Fibroblast of villous mesenchyme (primary cell): ENCODE measurements around the gene SLC16A13. TPM values are rescaled to one million over a fixed set of nuclear protein-coding genes. Genes with fewer than 3 reads are reported as not detected.

Experiments used
- DNase-seq: peaks from one replicate; pipeline ENCODE4 v3.0.0-alpha.2; 2010; ENCODE audit warnings: low read depth
- H3K4me3 ChIP-seq: 2 replicates; pipeline ENCODE4 v1.5.1; 2011; ENCODE audit warnings: low read depth, mild to moderate bottlenecking, low read length
- total RNA-seq: library from RNA; depleted of rRNA; stranded (reverse); fragments of >200 nt; gene quantifications from 2 replicates; pipeline ENCODE4 v1.2.3, GENCODE V29; 2012
- TF ChIP-seq, protein P1 (sequence below): IDR thresholded peaks from 2 replicates; pipeline ENCODE4 v1.5.1; 2012; ENCODE audit warnings: low read depth, mild to moderate bottlenecking, low read length; ENCODE audit not compliant: insufficient read depth

Gene SLC16A13
- total RNA-seq, 1 donor = 1.3 TPM

DNA sequence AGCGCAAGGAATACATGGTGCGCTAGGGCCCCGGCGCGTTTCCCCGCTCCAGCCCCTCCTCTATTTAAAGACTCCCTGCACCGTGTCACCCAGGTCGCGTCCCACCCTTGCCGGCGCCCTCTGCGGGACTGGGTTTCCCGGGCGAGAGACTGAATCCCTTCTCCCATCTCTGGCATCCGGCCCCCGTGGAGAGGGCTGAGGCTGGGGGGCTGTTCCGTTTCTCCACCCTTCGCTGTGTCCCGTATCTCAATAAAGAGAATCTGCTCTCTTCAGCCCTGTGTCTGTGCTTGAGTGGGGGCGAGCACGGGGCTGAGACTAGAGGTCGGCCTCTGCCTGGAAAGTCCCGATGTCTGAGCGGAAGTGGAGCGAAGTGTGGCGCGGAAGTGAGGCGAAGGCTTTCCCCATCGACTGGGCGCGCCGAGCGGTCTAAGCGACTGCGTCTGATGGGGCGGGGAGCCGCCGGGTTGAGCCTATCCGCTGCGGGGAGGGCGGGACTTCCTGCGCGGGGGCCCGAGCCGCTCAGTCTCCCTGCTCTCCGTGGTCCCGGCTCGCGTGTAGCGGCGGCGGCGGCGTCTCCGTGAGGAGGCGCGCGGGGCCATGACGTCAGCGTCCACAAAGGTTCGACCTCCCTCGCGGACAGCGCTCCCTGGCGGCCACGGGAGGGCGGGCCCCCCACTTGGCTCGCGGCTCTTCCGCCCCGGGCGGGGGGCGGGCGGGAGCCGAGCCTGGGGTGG lies 21.4 kb upstream of the SLC16A13 start:
- peak; percentile 98 for DNase-seq
- peak overlapping the region; percentile 98 for H3K4me3 ChIP-seq
- TF ChIP-seq, protein P1, sequence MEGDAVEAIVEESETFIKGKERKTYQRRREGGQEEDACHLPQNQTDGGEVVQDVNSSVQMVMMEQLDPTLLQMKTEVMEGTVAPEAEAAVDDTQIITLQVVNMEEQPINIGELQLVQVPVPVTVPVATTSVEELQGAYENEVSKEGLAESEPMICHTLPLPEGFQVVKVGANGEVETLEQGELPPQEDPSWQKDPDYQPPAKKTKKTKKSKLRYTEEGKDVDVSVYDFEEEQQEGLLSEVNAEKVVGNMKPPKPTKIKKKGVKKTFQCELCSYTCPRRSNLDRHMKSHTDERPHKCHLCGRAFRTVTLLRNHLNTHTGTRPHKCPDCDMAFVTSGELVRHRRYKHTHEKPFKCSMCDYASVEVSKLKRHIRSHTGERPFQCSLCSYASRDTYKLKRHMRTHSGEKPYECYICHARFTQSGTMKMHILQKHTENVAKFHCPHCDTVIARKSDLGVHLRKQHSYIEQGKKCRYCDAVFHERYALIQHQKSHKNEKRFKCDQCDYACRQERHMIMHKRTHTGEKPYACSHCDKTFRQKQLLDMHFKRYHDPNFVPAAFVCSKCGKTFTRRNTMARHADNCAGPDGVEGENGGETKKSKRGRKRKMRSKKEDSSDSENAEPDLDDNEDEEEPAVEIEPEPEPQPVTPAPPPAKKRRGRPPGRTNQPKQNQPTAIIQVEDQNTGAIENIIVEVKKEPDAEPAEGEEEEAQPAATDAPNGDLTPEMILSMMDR = peak; percentile 59

DNA sequence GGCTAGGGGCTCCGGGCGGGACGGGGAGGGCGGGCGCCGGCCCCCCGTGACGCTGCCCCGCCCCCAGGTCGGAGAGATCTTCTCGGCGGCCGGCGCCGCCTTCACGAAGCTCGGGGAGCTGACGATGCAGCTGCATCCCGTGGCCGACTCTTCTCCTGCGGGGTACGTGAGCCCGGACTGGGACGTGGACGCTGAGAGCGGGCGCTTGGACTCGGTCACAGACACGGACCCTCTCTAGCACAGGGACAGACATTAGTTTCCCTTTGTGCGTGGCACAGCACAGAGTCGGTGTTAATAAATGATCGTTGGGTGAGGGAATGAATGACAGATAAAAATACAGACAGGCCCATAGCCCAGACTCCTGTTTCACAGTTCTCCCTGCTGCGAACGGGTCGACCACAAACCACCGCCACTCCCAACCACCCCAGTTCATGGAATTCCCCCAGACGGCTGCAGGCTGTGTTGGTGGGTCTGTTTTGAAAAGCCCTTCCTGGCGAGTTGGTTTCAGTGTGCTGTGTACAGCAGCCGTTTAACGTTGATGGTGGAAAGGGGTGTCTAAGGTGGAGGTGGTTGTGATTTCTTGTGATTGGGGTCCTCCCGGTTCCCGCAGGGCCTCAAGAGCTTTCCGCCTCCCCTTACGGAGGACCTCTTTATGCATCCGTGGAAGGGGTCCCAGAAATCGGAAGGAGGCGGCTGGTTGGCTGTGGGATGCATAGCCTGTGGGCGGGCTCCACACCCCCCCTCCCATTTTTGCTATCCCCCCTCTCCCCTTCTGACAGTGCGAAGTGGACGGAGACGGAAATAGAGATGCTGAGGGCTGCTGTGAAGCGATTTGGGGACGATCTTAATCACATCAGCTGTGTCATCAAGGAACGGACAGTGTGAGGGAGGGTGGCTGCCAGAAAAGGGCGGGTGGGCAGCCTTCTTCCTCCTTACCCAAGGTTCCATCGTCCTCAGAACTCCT lies 20.5 kb upstream of the SLC16A13 start:
- TF ChIP-seq, protein P1 = no peak
- peak overlapping the region; percentile 98 for H3K4me3 ChIP-seq
- DNase-seq = peak; percentile 70

DNA sequence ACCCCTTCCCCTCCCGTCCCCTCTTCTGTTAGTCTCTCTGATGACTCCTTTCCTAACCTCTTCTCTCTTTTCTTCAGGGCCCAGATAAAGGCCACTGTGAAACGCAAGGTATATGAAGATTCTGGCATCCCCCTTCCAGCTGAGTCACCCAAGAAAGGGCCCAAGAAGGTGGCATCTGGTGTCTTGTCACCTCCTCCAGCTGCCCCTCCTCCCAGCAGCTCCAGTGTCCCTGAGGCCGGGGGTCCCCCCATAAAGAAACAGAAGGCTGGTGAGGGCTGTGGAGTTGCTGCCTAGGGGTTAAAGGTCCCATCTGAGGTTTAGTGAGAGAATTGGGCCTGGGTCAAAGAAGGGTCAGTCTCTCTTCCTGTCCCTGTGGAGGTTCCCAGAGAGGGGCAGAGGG lies 19.4 kb upstream of the SLC16A13 start:
- TF ChIP-seq, protein P1 = no peak
- no peak overlapping the region for H3K4me3 ChIP-seq

DNA sequence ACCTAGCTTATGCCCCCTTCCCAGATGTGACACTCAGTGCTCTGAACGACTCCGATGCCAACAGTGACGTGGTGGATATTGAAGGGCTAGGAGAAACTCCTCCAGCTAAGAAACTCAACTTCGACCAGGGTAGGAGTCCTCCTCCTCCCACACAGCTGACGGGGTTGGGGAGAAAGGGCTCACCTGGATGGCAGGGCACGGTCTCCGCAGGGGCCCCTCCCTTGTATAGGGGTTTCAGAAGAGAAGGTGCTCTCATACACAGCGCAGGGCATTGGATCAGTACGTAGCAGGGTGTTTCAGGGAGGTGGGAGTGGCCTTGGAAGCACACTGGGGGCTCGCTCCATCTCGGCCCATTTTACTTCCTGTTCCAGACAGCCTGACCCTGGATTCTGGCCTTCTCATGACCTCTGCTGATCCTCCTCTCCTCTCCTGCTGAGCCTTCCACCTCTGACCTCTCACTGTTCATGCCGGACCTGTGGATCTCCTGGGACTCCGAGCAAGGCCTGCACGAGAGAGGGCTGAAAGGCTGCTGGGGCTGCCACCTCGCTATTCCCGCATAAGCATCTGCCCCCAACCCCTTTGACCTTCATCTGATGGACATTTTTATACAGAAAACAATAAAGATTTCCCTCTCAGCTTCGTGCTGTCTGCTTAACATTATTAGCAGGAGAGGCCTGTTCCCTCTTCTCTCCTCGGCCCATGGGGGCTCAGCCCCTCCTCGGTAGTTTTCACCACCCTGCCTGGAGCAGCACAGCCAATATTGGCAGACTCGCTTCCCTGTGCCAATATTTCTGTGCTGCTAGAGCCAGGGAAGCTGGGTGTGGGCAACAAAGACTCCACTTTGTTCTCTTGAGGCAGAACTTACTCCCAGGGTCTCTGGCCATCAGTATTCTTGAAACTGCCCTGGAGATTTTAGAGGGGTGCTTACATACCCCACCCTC lies 18.7 kb upstream of the SLC16A13 start:
- TF ChIP-seq, protein P1 = no peak
- DNase-seq = no peak
- no peak overlapping the region for H3K4me3 ChIP-seq

More for the DNA sequence above, 19.4 kb upstream of the SLC16A13 start:
- no peak for DNase-seq

DNA sequence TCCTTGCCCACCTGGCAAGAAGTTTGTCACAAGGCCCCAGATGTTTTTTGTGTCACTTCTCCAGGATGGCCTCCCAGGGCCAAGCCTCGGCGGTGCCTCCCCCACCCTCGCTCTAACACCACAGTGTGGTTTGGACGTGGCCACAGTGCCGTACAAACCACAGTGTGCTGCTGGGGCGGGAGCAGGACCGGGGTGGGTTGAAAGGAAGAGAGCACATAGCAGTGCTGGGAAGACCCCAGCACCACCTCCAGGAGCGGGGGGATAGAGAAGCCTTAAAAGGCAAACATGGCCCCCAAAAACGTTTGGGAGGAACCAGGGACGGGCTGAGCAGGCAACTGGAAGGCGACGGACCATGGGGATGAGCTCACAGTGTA lies 18.0 kb upstream of the SLC16A13 start:
- no peak overlapping the region for H3K4me3 ChIP-seq
- TF ChIP-seq, protein P1 = no peak
- no peak for DNase-seq

DNA sequence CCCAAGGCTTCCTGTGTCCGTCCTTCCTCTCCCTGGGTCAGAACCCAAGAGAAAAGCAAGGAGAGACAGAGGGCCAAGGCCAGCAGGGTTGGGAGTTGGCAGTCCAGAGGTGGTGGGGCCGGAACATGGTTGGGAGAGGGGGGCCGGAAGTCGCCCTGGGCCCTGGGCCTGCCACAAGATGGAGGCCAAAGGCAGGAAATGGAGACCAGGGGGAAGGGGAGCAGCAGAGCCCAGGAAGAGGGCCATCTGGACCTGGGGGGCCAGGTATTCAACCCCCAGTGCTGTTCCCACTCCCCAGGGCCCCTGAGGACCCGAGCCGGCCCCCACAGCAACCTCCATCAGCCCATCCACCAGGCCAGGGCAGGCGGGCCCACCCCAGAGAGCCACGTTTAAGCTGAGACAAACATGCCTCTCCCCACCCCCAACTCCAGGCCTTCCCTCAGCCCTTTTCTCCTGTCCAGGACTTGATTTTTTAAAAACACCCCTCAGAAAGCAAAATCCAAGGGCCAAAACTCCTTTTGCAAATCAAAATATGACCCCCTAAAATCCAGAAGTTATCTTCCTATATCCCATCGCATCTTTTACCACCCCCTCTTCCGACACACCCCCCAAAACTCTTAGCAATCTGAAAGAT lies 17.4 kb upstream of the SLC16A13 start:
- TF ChIP-seq, protein P1 = no peak
- no peak for DNase-seq
- no peak overlapping the region for H3K4me3 ChIP-seq
